MG63 (cell line): Measurements from ENCODE around the gene LRRTM3. TPM values are rescaled to one million over a fixed set of nuclear protein-coding genes. Genes with fewer than 3 reads are reported as not detected.

ENCODE experiments used
- DNase-seq: peaks from one replicate; pipeline ENCODE4 v3.0.0-alpha.2; 2020
- H3K27me3 ChIP-seq: fragments of 250-450 bp; sonication (Bioruptor Pico); 2 replicates; pipeline ENCODE4 v1.5.1; 2020; ENCODE audit warnings: mild to moderate bottlenecking, moderate library complexity
- H3K36me3 ChIP-seq: fragments of 250-450 bp; sonication (Bioruptor Pico); 2 replicates; pipeline ENCODE4 v1.5.1; 2020; ENCODE audit warnings: mild to moderate bottlenecking, moderate library complexity
- H3K4me3 ChIP-seq: fragments of 250-450 bp; sonication (Bioruptor Pico); 2 replicates; pipeline ENCODE4 v1.5.1; 2020; ENCODE audit warnings: mild to moderate bottlenecking, moderate library complexity
- H3K9me3 ChIP-seq: fragments of 250-450 bp; sonication (Bioruptor Pico); 2 replicates; pipeline ENCODE4 v1.5.1; 2020; ENCODE audit warnings: mild to moderate bottlenecking, moderate library complexity
- total RNA-seq: library from RNA; depleted of rRNA; stranded (reverse); fragments of >200 nt; shearing (Covaris generic); gene quantifications from 2 replicates; pipeline ENCODE4 v1.2.3, GENCODE V29; 2014; ENCODE audit warnings: low replicate concordance

LRRTM3 gene
- total RNA-seq, 1 experiment from 2014 or later: not detected

DNA sequence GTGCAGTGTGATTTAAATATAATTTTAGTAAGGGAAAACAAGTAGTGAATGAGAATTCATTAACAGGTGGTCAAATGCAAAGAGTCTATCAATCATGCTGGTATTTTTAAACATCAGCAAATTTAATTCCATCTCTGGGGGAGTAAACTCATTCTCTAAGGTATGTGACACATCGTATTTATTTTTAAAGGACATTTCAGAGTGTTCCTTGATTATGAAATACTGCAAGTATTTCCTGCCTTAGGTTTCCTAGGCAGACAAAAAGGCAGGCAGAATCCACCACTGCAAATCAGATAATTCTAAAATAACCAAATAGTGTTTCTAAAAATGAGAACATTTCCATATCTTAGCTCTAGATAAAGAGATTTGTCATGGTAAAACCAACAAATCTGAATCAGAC lies 193.8 kb downstream of the LRRTM3 start:
- no peaks in the 10 kb centered on the region for H3K36me3 ChIP-seq
- H3K27me3 ChIP-seq: peaks cover 2% of the 10 kb centered on the region; the same call in 1 of the 2 replicates
- no peak overlapping the region for H3K4me3 ChIP-seq
- DNase-seq: no peak
- no peaks in the 10 kb centered on the region for H3K9me3 ChIP-seq

DNA sequence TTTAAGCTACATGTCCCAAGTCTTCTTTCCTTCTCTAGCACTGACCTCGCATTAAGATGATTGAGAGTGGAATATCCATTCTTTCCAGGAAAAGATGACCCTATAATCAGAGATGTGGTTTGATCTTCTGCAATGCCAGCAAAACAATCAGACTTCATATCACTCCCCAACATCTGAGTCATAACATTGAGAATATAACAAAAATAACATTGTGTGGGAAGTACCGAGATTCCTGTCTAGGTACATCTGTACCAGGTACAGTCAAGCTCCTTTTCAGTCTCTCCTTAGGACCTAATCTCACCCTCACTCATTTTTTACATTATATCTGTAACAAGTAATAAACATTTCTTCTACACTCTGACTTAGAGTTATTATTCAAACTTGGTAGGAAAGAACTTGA lies 201.6 kb downstream of the LRRTM3 start:
- Histone ChIP-seq H3K4me3 (no peak overlapping the region), H3K9me3 (no peaks in the 10 kb centered on the region), H3K36me3 (no peaks in the 10 kb centered on the region), H3K27me3 (peaks cover 2% of the 10 kb centered on the region; the same call in 1 of the 2 replicates)
- no peak for DNase-seq

DNA sequence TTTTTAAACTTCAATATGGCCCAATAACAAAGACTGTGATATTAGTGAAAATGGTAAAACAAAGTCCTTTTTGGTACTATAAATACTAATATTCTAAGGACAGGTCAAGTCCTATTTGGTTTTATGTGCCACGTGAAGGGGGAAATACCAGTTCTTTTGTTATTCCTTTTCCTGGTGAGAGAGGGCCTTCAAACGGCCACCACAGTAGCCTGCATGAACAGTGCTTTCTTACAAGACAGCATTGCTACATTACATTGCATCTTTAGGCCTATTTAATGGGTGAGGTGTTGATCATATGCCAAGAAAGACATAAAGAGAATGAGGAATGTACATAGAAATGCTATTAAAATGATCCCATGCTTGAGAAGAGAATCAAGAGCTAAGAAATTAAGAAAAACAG lies 214.8 kb downstream of the LRRTM3 start:
- no peak for DNase-seq
- Histone ChIP-seq H3K9me3 (no peaks in the 10 kb centered on the region), H3K36me3 (no peaks in the 10 kb centered on the region), H3K4me3 (no peak overlapping the region), H3K27me3 (no peaks in the 10 kb centered on the region)

DNA sequence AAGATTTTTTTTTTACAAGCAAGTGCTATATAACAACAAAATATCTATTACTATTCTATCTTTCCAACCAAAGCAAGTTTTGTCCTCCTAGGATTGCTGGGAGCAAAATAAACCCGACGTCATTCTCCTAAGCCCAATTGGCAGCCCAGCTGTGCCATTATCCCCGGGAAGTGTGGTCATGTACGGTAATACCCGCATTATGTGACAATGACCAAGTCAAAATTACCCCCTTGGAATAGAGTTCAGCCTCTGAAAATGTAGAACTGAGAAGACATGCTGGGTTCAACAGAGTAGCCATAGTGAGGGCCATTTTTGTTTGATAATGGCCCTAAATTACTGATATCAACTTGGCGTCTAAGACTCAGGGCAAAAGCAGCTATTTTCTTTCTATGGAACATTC lies 215.5 kb downstream of the LRRTM3 start:
- DNase-seq: no peak
- Histone ChIP-seq H3K4me3 (no peak overlapping the region), H3K36me3 (no peaks in the 10 kb centered on the region), H3K9me3 (no peaks in the 10 kb centered on the region), H3K27me3 (no peaks in the 10 kb centered on the region)

DNA sequence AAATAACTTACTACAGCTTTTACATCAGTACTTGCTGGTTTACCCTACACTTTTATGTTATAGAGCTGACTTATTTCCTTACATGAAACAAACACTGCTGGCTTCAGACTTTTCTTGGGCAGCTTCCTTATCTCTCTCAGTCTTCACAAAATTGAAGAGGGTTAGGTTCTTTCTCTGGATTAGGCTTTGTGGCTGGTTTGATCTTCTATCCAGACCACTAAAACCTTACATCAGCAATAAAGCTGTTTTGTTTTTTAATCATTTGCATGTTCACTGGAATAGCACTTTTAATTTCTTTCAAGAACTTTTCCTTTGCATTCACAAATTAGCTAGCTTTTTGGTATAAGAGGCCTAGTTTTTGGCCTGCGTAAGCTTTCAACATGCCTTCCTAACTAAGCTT lies 218.7 kb downstream of the LRRTM3 start:
- no peaks in the 10 kb centered on the region for H3K9me3 ChIP-seq
- H3K36me3 ChIP-seq: no peaks in the 10 kb centered on the region
- no peak for DNase-seq
- H3K27me3 ChIP-seq: no peaks in the 10 kb centered on the region
- H3K4me3 ChIP-seq: no peak overlapping the region
